ENCODE measurements around the gene CACNA2D3.

The CACNA2D3 gene

DNA sequence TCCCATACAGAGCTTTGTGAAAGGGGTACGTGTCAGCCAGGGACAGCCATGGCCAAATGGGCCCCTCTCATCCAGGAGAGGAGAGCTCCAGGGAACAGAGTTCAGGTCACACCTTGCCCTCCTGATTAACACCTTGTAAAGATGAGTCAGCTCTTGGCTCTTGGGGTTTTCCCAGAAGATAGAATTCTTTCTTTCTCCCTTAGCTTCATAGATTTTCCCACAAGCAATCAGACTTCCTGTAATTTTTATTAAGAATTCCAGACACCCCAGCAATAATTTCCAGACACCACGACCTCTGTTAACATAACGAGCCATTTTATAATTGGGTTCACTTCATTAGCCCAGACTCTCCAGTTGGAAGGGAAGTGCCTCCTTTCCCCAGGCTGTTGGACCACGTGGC, 719.1 kb downstream of the CACNA2D3 start:
- no peak overlapping the region for H3K9ac ChIP-seq (ENCODE audit: low read depth in 1 of 2, low read length in 2 of 2)
- H3K9me3 ChIP-seq (ENCODE audit: control insufficient read depth in 2 of 2, low read length in 2 of 2), result no peaks in the 10 kb centered on the region
- H3K36me3 ChIP-seq (ENCODE audit: control insufficient read depth in 2 of 2, insufficient read depth in 2 of 2, low read length in 2 of 2), result no peaks in the 10 kb centered on the region
- no peaks in the 10 kb centered on the region for H3K4me1 ChIP-seq (ENCODE audit: control insufficient read depth in 2 of 2, insufficient read depth in 2 of 2, low read length in 2 of 2)
- H3K27me3 ChIP-seq (ENCODE audit: control insufficient read depth in 2 of 2, insufficient read depth in 2 of 2, low read length in 2 of 2), result no peaks in the 10 kb centered on the region
- no peak overlapping the region for H3K4me3 ChIP-seq (ENCODE audit: low read length in 2 of 2)
- H3K27ac ChIP-seq (ENCODE audit: low read depth in 2 of 2, low read length in 2 of 2), result no peak overlapping the region

DNA sequence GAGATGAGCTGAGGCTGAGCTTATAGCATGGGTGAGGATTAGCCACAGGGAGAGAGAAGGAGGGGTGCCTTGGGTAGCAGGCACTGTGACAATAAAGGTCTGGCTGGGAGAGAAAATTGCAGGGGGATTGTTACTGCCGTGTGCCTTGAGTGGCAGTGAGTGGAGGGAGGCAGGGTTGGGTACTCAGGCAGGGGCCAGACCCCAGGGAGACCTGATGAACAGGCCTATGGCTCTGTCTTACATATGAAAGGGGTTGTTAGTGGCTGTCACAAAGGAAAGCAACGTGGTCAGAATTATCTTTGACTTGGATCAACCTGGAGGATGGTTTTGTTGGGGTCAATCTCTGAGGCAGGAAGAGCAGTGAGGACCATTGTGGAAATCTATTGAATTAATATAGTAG, 721.0 kb downstream of the CACNA2D3 start:
- no peaks in the 10 kb centered on the region for H3K9me3 ChIP-seq (ENCODE audit: control insufficient read depth in 2 of 2, low read length in 2 of 2)
- no peak overlapping the region for H3K4me3 ChIP-seq (ENCODE audit: low read length in 2 of 2)
- no peak overlapping the region for H3K27ac ChIP-seq (ENCODE audit: low read depth in 2 of 2, low read length in 2 of 2)
- no peaks in the 10 kb centered on the region for H3K36me3 ChIP-seq (ENCODE audit: control insufficient read depth in 2 of 2, insufficient read depth in 2 of 2, low read length in 2 of 2)
- no peaks in the 10 kb centered on the region for H3K27me3 ChIP-seq (ENCODE audit: control insufficient read depth in 2 of 2, insufficient read depth in 2 of 2, low read length in 2 of 2)
- no peak overlapping the region for H3K9ac ChIP-seq (ENCODE audit: low read depth in 1 of 2, low read length in 2 of 2)
- H3K4me1 ChIP-seq (ENCODE audit: control insufficient read depth in 2 of 2, insufficient read depth in 2 of 2, low read length in 2 of 2), result no peaks in the 10 kb centered on the region

GRCh38 chr3:54844211-54844610, 721.9 kb downstream of the CACNA2D3 start:
- Histone ChIP-seq H3K9me3 (ENCODE audit: control insufficient read depth in 2 of 2, low read length in 2 of 2) (no peaks in the 10 kb centered on the region), H3K27me3 (ENCODE audit: control insufficient read depth in 2 of 2, insufficient read depth in 2 of 2, low read length in 2 of 2) (no peaks in the 10 kb centered on the region)

DNA sequence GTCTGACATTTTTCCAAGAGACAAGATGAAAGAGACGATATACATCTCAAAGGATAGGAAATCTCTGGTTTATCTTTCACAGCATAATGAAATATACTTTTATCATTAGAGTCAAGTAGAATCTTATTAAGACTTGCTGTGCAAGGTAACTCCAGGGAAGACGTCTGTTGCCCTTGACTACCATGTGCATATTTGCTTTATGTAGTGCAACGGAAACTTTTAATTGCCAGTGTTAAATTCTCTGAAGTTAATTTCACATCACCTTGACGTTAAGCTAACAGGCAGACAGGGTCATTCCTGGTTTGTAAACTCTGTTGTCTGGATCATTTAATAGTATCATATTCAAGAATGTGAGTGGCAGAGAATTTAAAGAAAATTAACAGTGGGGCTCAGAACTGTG, 722.7 kb downstream of the CACNA2D3 start:
- H3K9ac ChIP-seq (ENCODE audit: low read depth in 1 of 2, low read length in 2 of 2), result no peak overlapping the region
- no peak overlapping the region for H3K4me3 ChIP-seq (ENCODE audit: low read length in 2 of 2)
- no peak overlapping the region for H3K27ac ChIP-seq (ENCODE audit: low read depth in 2 of 2, low read length in 2 of 2)
- no peaks in the 10 kb centered on the region for H3K27me3 ChIP-seq (ENCODE audit: control insufficient read depth in 2 of 2, insufficient read depth in 2 of 2, low read length in 2 of 2)
- no peaks in the 10 kb centered on the region for H3K9me3 ChIP-seq (ENCODE audit: control insufficient read depth in 2 of 2, low read length in 2 of 2)
- H3K4me1 ChIP-seq (ENCODE audit: control insufficient read depth in 2 of 2, insufficient read depth in 2 of 2, low read length in 2 of 2), result no peaks in the 10 kb centered on the region
- no peaks in the 10 kb centered on the region for H3K36me3 ChIP-seq (ENCODE audit: control insufficient read depth in 2 of 2, insufficient read depth in 2 of 2, low read length in 2 of 2)

More at GRCh38 chr3:54844211-54844610, 721.9 kb downstream of the CACNA2D3 start:
- no peaks in the 10 kb centered on the region for H3K36me3 ChIP-seq (ENCODE audit: control insufficient read depth in 2 of 2, insufficient read depth in 2 of 2, low read length in 2 of 2)
- no peak overlapping the region for H3K9ac ChIP-seq (ENCODE audit: low read depth in 1 of 2, low read length in 2 of 2)
- no peaks in the 10 kb centered on the region for H3K4me1 ChIP-seq (ENCODE audit: control insufficient read depth in 2 of 2, insufficient read depth in 2 of 2, low read length in 2 of 2)
- no peak overlapping the region for H3K4me3 ChIP-seq (ENCODE audit: low read length in 2 of 2)
- H3K27ac ChIP-seq (ENCODE audit: low read depth in 2 of 2, low read length in 2 of 2), result no peak overlapping the region

- no peaks in the 10 kb centered on the region for H3K27me3 ChIP-seq (ENCODE audit: control insufficient read depth in 2 of 2, insufficient read depth in 2 of 2, low read length in 2 of 2)
- no peaks in the 10 kb centered on the region for H3K9me3 ChIP-seq (ENCODE audit: control insufficient read depth in 2 of 2, low read length in 2 of 2)
- H3K36me3 ChIP-seq (ENCODE audit: control insufficient read depth in 2 of 2, insufficient read depth in 2 of 2, low read length in 2 of 2), result no peaks in the 10 kb centered on the region
- no peak overlapping the region for H3K9ac ChIP-seq (ENCODE audit: low read depth in 1 of 2, low read length in 2 of 2)
- H3K27ac ChIP-seq (ENCODE audit: low read depth in 2 of 2, low read length in 2 of 2), result no peak overlapping the region
- no peak overlapping the region for H3K4me3 ChIP-seq (ENCODE audit: low read length in 2 of 2)
- no peaks in the 10 kb centered on the region for H3K4me1 ChIP-seq (ENCODE audit: control insufficient read depth in 2 of 2, insufficient read depth in 2 of 2, low read length in 2 of 2)
Measured at GRCh38 chr3:54845551-54845950, 723.2 kb downstream of the CACNA2D3 start.

DNA sequence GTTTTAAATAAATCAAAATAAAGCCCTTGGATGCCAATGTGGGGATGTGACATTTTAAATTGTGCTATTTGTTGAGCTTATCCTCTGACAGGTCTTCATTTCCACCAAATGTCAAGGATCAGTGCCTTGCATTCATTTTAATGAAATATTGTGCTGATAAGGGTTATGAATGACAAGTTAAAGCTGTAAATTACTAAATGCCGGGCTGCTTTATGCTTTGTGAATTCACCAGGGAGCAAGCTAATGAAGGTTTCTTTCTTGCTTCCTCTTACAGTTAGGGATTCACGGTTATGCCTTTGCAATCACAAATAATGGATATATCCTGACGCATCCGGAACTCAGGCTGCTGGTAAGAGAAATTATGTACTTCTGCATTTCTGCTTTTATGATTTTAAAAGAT, 723.8 kb downstream of the CACNA2D3 start:
- H3K9ac ChIP-seq (ENCODE audit: low read depth in 1 of 2, low read length in 2 of 2), result no peak overlapping the region
- no peak overlapping the region for H3K27ac ChIP-seq (ENCODE audit: low read depth in 2 of 2, low read length in 2 of 2)
- H3K4me3 ChIP-seq (ENCODE audit: low read length in 2 of 2), result no peak overlapping the region
- no peaks in the 10 kb centered on the region for H3K36me3 ChIP-seq (ENCODE audit: control insufficient read depth in 2 of 2, insufficient read depth in 2 of 2, low read length in 2 of 2)
- no peaks in the 10 kb centered on the region for H3K4me1 ChIP-seq (ENCODE audit: control insufficient read depth in 2 of 2, insufficient read depth in 2 of 2, low read length in 2 of 2)
- H3K27me3 ChIP-seq (ENCODE audit: control insufficient read depth in 2 of 2, insufficient read depth in 2 of 2, low read length in 2 of 2), result no peaks in the 10 kb centered on the region
- H3K9me3 ChIP-seq (ENCODE audit: control insufficient read depth in 2 of 2, low read length in 2 of 2), result no peaks in the 10 kb centered on the region

DNA sequence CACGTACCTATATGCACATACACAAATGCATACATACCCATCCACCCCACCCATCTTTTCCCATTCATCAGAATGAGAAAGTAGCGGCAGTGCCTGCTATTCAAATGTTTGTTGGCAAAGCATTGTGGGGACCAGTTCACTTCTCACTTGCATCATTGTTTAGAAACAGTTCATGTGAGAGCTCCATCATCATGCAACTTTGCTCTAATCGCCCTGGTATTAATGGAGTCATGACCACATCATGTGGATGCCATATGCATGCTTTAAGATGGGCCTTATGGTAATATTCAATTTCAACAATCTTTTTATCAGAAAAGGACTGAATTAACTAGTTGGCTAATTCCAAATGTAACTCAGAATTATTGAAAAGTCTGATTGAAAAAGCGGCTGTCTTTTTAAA, 725.0 kb downstream of the CACNA2D3 start:
- Histone ChIP-seq H3K4me3 (ENCODE audit: low read length in 2 of 2) (no peak overlapping the region), H3K9ac (ENCODE audit: low read depth in 1 of 2, low read length in 2 of 2) (no peak overlapping the region), H3K27ac (ENCODE audit: low read depth in 2 of 2, low read length in 2 of 2) (no peak overlapping the region), H3K36me3 (ENCODE audit: control insufficient read depth in 2 of 2, insufficient read depth in 2 of 2, low read length in 2 of 2) (no peaks in the 10 kb centered on the region), H3K27me3 (ENCODE audit: control insufficient read depth in 2 of 2, insufficient read depth in 2 of 2, low read length in 2 of 2) (no peaks in the 10 kb centered on the region), H3K9me3 (ENCODE audit: control insufficient read depth in 2 of 2, low read length in 2 of 2) (no peaks in the 10 kb centered on the region), H3K4me1 (ENCODE audit: control insufficient read depth in 2 of 2, insufficient read depth in 2 of 2, low read length in 2 of 2) (no peaks in the 10 kb centered on the region)

DNA sequence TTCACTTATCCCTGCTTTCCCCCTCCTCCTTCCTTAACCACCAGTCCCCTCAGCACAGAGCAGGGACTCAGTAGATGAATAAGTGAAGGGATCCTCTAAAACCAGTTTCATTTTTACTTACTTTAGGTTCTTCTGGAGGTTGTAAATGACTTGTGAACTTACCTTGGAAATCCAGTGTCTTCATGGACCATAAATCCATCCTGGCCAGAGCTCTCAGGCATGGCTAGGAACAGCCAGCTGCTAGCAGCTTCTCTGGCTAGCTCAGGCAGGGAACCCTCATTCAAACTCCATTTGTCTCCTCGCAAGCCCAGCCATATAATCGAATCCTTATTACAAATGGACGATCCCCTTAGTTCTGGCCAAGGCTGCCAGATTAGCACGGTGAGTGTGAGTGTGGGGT, 727.0 kb downstream of the CACNA2D3 start:
- H3K9me3 ChIP-seq (ENCODE audit: control insufficient read depth in 2 of 2, low read length in 2 of 2), result no peaks in the 10 kb centered on the region
- no peaks in the 10 kb centered on the region for H3K36me3 ChIP-seq (ENCODE audit: control insufficient read depth in 2 of 2, insufficient read depth in 2 of 2, low read length in 2 of 2)
- no peak overlapping the region for H3K9ac ChIP-seq (ENCODE audit: low read depth in 1 of 2, low read length in 2 of 2)
- H3K4me3 ChIP-seq (ENCODE audit: low read length in 2 of 2), result no peak overlapping the region
- no peaks in the 10 kb centered on the region for H3K4me1 ChIP-seq (ENCODE audit: control insufficient read depth in 2 of 2, insufficient read depth in 2 of 2, low read length in 2 of 2)
- no peak overlapping the region for H3K27ac ChIP-seq (ENCODE audit: low read depth in 2 of 2, low read length in 2 of 2)
- H3K27me3 ChIP-seq (ENCODE audit: control insufficient read depth in 2 of 2, insufficient read depth in 2 of 2, low read length in 2 of 2), result no peaks in the 10 kb centered on the region

- H3K4me3 ChIP-seq (ENCODE audit: low read length in 2 of 2), result no peak overlapping the region
- H3K27ac ChIP-seq (ENCODE audit: low read depth in 2 of 2, low read length in 2 of 2), result no peak overlapping the region
- no peaks in the 10 kb centered on the region for H3K36me3 ChIP-seq (ENCODE audit: control insufficient read depth in 2 of 2, insufficient read depth in 2 of 2, low read length in 2 of 2)
- no peaks in the 10 kb centered on the region for H3K4me1 ChIP-seq (ENCODE audit: control insufficient read depth in 2 of 2, insufficient read depth in 2 of 2, low read length in 2 of 2)
- no peaks in the 10 kb centered on the region for H3K27me3 ChIP-seq (ENCODE audit: control insufficient read depth in 2 of 2, insufficient read depth in 2 of 2, low read length in 2 of 2)
- no peak overlapping the region for H3K9ac ChIP-seq (ENCODE audit: low read depth in 1 of 2, low read length in 2 of 2)
- H3K9me3 ChIP-seq (ENCODE audit: control insufficient read depth in 2 of 2, low read length in 2 of 2), result no peaks in the 10 kb centered on the region
Measured at GRCh38 chr3:54850484-54851018, 728.2 kb downstream of the CACNA2D3 start.

- H3K36me3 ChIP-seq (ENCODE audit: control insufficient read depth in 2 of 2, insufficient read depth in 2 of 2, low read length in 2 of 2), result no peaks in the 10 kb centered on the region
- no peaks in the 10 kb centered on the region for H3K27me3 ChIP-seq (ENCODE audit: control insufficient read depth in 2 of 2, insufficient read depth in 2 of 2, low read length in 2 of 2)
- H3K4me1 ChIP-seq (ENCODE audit: control insufficient read depth in 2 of 2, insufficient read depth in 2 of 2, low read length in 2 of 2), result no peaks in the 10 kb centered on the region
- H3K9ac ChIP-seq (ENCODE audit: low read depth in 1 of 2, low read length in 2 of 2), result no peak overlapping the region
- H3K4me3 ChIP-seq (ENCODE audit: low read length in 2 of 2), result no peak overlapping the region
- H3K27ac ChIP-seq (ENCODE audit: low read depth in 2 of 2, low read length in 2 of 2), result no peak overlapping the region
- H3K9me3 ChIP-seq (ENCODE audit: control insufficient read depth in 2 of 2, low read length in 2 of 2), result no peaks in the 10 kb centered on the region
Measured at GRCh38 chr3:54853573-54854404, 731.4 kb downstream of the CACNA2D3 start.

Data from mucosa of rectum (tissue), 2 donors.